ENCODE measurements around the gene SCARB2. TPM values are rescaled to one million over a fixed set of nuclear protein-coding genes. Genes with fewer than 3 reads are reported as not detected.

The SCARB2 gene
- total and polyA plus RNA-seq, 2 experiments from 2014 or later: 17.7 to 41.0 TPM

DNA sequence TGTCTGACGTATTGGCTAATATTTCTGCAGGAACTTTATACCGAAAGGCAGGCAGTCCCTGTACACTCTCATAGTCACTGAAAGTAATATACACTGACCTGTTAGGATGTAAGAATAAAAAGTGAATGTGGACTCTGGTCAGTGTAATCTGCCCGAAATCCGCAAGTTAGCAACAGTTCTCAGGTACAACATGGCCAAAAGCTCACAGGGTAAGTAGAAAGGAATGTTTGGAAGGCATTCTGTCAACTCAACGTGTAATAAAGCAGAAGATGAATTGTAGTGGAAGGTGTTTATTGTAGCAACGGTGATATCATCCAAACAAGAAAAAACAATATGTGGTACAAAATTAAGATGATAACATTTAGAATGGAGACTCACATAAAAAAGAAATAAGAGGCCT lies 39.4 kb downstream of the SCARB2 start:
- DNase-seq (ENCODE audit: low spot score): no peak
- Histone ChIP-seq H3K27me3 (ENCODE audit: insufficient read depth) (no peaks in the 10 kb centered on the region), H3K4me3 (no peak overlapping the region), H3K4me1 (ENCODE audit: insufficient read depth) (no peaks in the 10 kb centered on the region), H3K9me2 (ENCODE audit: insufficient read depth) (no peaks in the 10 kb centered on the region), H3K27ac (ENCODE audit: low read depth) (no peak overlapping the region), H2AFZ (no peak overlapping the region), H4K20me1 (replicated peaks; ENCODE audit: insufficient read depth) (no peaks in the 10 kb centered on the region; the same call in 1 of the 2 replicates), H3K79me2 (replicated peaks; ENCODE audit: insufficient read depth) (no peaks in the 10 kb centered on the region), H3K36me3 (ENCODE audit: insufficient read depth) (no peaks in the 10 kb centered on the region), H3F3A (replicated peaks; ENCODE audit: low read depth) (0 out of 2 replicates have a peak, but pooled peaks cover 2% of the 10 kb centered on the region), H3K4me2 (no peak overlapping the region)
- TF ChIP-seq ZNF114 (CRISPR knock-in tag; IDR thresholded peaks at IDR 0.05) (no peak), EZH2phosphoT487 (IDR thresholded peaks at IDR 0.05; ENCODE audit: unreplicated experiment) (no peak), NANOG (IDR thresholded peaks at IDR 0.05; ENCODE audit: borderline replicate concordance) (no peak), POLR2AphosphoS5 (IDR thresholded peaks at IDR 0.05; ENCODE audit: low read depth) (no peak), EZH2 (IDR thresholded peaks at IDR 0.05; ENCODE audit: low read depth, unreplicated experiment) (no peak), CREB1 (CRISPR knock-in tag; IDR thresholded peaks at IDR 0.05; ENCODE audit: low read depth) (no peak), ZNF331 (CRISPR knock-in tag; IDR thresholded peaks at IDR 0.05; ENCODE audit: low read depth) (no peak), JUNB (IDR thresholded peaks at IDR 0.05; ENCODE audit: unreplicated experiment) (no peak)
- TF ChIP-seq, protein P1, sequence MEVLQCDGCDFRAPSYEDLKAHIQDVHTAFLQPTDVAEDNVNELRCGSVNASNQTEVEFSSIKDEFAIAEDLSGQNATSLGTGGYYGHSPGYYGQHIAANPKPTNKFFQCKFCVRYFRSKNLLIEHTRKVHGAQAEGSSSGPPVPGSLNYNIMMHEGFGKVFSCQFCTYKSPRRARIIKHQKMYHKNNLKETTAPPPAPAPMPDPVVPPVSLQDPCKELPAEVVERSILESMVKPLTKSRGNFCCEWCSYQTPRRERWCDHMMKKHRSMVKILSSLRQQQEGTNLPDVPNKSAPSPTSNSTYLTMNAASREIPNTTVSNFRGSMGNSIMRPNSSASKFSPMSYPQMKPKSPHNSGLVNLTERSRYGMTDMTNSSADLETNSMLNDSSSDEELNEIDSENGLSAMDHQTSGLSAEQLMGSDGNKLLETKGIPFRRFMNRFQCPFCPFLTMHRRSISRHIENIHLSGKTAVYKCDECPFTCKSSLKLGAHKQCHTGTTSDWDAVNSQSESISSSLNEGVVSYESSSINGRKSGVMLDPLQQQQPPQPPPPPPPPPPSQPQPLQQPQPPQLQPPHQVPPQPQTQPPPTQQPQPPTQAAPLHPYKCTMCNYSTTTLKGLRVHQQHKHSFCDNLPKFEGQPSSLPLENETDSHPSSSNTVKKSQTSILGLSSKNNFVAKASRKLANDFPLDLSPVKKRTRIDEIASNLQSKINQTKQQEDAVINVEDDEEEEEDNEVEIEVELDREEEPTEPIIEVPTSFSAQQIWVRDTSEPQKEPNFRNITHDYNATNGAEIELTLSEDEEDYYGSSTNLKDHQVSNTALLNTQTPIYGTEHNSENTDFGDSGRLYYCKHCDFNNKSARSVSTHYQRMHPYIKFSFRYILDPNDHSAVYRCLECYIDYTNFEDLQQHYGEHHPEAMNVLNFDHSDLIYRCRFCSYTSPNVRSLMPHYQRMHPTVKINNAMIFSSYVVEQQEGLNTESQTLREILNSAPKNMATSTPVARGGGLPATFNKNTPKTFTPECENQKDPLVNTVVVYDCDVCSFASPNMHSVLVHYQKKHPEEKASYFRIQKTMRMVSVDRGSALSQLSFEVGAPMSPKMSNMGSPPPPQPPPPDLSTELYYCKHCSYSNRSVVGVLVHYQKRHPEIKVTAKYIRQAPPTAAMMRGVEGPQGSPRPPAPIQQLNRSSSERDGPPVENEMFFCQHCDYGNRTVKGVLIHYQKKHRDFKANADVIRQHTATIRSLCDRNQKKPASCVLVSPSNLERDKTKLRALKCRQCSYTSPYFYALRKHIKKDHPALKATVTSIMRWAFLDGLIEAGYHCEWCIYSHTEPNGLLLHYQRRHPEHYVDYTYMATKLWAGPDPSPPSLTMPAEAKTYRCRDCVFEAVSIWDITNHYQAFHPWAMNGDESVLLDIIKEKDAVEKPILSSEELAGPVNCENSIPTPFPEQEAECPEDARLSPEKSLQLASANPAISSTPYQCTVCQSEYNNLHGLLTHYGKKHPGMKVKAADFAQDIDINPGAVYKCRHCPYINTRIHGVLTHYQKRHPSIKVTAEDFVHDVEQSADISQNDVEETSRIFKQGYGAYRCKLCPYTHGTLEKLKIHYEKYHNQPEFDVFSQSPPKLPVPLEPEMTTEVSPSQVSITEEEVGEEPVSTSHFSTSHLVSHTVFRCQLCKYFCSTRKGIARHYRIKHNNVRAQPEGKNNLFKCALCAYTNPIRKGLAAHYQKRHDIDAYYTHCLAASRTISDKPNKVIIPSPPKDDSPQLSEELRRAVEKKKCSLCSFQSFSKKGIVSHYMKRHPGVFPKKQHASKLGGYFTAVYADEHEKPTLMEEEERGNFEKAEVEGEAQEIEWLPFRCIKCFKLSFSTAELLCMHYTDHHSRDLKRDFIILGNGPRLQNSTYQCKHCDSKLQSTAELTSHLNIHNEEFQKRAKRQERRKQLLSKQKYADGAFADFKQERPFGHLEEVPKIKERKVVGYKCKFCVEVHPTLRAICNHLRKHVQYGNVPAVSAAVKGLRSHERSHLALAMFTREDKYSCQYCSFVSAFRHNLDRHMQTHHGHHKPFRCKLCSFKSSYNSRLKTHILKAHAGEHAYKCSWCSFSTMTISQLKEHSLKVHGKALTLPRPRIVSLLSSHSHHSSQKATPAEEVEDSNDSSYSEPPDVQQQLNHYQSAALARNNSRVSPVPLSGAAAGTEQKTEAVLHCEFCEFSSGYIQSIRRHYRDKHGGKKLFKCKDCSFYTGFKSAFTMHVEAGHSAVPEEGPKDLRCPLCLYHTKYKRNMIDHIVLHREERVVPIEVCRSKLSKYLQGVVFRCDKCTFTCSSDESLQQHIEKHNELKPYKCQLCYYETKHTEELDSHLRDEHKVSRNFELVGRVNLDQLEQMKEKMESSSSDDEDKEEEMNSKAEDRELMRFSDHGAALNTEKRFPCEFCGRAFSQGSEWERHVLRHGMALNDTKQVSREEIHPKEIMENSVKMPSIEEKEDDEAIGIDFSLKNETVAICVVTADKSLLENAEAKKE (CRISPR knock-in tag; IDR thresholded peaks at IDR 0.05): no peak
- TF ChIP-seq, protein P2, sequence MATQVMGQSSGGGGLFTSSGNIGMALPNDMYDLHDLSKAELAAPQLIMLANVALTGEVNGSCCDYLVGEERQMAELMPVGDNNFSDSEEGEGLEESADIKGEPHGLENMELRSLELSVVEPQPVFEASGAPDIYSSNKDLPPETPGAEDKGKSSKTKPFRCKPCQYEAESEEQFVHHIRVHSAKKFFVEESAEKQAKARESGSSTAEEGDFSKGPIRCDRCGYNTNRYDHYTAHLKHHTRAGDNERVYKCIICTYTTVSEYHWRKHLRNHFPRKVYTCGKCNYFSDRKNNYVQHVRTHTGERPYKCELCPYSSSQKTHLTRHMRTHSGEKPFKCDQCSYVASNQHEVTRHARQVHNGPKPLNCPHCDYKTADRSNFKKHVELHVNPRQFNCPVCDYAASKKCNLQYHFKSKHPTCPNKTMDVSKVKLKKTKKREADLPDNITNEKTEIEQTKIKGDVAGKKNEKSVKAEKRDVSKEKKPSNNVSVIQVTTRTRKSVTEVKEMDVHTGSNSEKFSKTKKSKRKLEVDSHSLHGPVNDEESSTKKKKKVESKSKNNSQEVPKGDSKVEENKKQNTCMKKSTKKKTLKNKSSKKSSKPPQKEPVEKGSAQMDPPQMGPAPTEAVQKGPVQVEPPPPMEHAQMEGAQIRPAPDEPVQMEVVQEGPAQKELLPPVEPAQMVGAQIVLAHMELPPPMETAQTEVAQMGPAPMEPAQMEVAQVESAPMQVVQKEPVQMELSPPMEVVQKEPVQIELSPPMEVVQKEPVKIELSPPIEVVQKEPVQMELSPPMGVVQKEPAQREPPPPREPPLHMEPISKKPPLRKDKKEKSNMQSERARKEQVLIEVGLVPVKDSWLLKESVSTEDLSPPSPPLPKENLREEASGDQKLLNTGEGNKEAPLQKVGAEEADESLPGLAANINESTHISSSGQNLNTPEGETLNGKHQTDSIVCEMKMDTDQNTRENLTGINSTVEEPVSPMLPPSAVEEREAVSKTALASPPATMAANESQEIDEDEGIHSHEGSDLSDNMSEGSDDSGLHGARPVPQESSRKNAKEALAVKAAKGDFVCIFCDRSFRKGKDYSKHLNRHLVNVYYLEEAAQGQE (IDR thresholded peaks at IDR 0.05; ENCODE audit: unreplicated experiment): no peak
- no peak for ATAC-seq
- H3K27me3 Mint-ChIP-seq (ENCODE audit: insufficient read depth, low read depth, poor library complexity): no peaks in the 10 kb centered on the region
- no peaks in the 10 kb centered on the region for H3K9me3 Mint-ChIP-seq
- H3K36me3 Mint-ChIP-seq (ENCODE audit: low read depth): peaks cover 8% of the 10 kb centered on the region; the same call in 2 of the 3 replicates
- no peak overlapping the region for H3K4me3 Mint-ChIP-seq
- H3K4me1 Mint-ChIP-seq: no peaks in the 10 kb centered on the region
- no peak overlapping the region for H3K27ac Mint-ChIP-seq
